ENCODE data around the gene ZMYND8. TPM values are rescaled to one million over a fixed set of nuclear protein-coding genes. Genes with fewer than 3 reads are reported as not detected.

The ZMYND8 gene
- total and polyA plus RNA-seq, 2 of the 8 experiments (the other 6 are each of a cell fraction or from before 2014, with no cell fraction given), result 50.5 to 163 TPM

- Histone ChIP-seq H3K9me3 (ENCODE audit: insufficient read depth in 2 of 2, low read depth in 1 of 2, low read length in 1 of 2) (no peaks in the 10 kb centered on the region), H2BK20ac (ENCODE audit: low read length) (no peak overlapping the region), H4K5ac (ENCODE audit: insufficient read length, low read depth, low read length) (no peak overlapping the region), H3K18ac (ENCODE audit: extremely low read depth, low read length) (no peak overlapping the region), H3K56ac (replicated peaks; ENCODE audit: insufficient read length, low read depth, low read length) (no peak overlapping the region), H3K27ac (ENCODE audit: low read depth, low read length) (no peak overlapping the region), H3K36me3 (ENCODE audit: control insufficient read depth in 2 of 4, insufficient read depth in 4 of 4, low read length in 3 of 4) (no peaks in the 10 kb centered on the region), H3K79me2 (ENCODE audit: control insufficient read depth in 1 of 2, insufficient read depth in 2 of 2, low read length in 2 of 2) (no peaks in the 10 kb centered on the region), H2BK15ac (ENCODE audit: low read length) (no peak overlapping the region), H3K23ac (ENCODE audit: insufficient read length) (no peak overlapping the region), H2BK12ac (ENCODE audit: low read depth, low read length) (0 out of 2 replicates have a peak overlapping the region, but pooled peaks have one; percentile 55), H3K4ac (replicated peaks; ENCODE audit: insufficient read length, low read depth, low read length) (no peak overlapping the region), H3K4me1 (replicated peaks in 1 of 4; ENCODE audit: control insufficient read depth in 3 of 4, insufficient read depth in 4 of 4, low read length in 3 of 4) (no peaks in the 10 kb centered on the region), H3K4me3 (ENCODE audit: extremely low read depth in 1 of 4, insufficient read depth in 2 of 4, low read depth in 3 of 4, low read length in 4 of 4) (no peak overlapping the region), H4K91ac (replicated peaks; ENCODE audit: insufficient read length, low read length) (no peak overlapping the region), H2AK5ac (ENCODE audit: low read depth, low read length) (no peak overlapping the region), H3K4me2 (ENCODE audit: insufficient read depth in 1 of 2, low read depth in 2 of 2, low read length in 2 of 2) (no peak overlapping the region), H3K9ac (replicated peaks in 1 of 4; ENCODE audit: extremely low read depth in 1 of 4, low read depth in 3 of 4, low read length in 3 of 4) (no peak overlapping the region), H3K27me3 (replicated peaks in 1 of 4; ENCODE audit: control insufficient read depth in 3 of 4, extremely low read depth in 1 of 4, insufficient read depth in 3 of 4, low read length in 3 of 4) (peaks cover 0 to 3% (median 0%) of the 10 kb centered on the region in 4 experiments; a peak in 1 of 7 replicates), H4K20me1 (replicated peaks in 1 of 2; ENCODE audit: control insufficient read depth in 1 of 2, insufficient read depth in 2 of 2, low read length in 2 of 2) (no peaks in the 10 kb centered on the region), H2BK120ac (replicated peaks; ENCODE audit: low read depth, low read length) (no peak overlapping the region), H2AFZ (ENCODE audit: low read length) (no peak overlapping the region; the same call in 1 of the 2 replicates), H2BK5ac (ENCODE audit: low read depth, low read length) (no peak overlapping the region), H3K79me1 (ENCODE audit: low read depth, low read length) (no peaks in the 10 kb centered on the region), H4K8ac (ENCODE audit: extremely low read depth, insufficient read depth, low read length) (peak overlapping the region; percentile 9; the same call in 1 of the 2 replicates), H3K23me2 (ENCODE audit: low read depth, low read length) (peaks cover 6% of the 10 kb centered on the region; the same call in 1 of the 2 replicates), H3K14ac (ENCODE audit: insufficient read length) (no peak overlapping the region)
- DNase-seq (ENCODE audit: low read depth in 1 of 2, low spot score in 2 of 2), result no peak
- WGBS, 2 experiments (ENCODE audit: extremely low coverage in 1 of 2, insufficient coverage in 1 of 2, insufficient read length in 1 of 2, insufficient replicate concordance in 2 of 2, low coverage in 1 of 2, low lambda C conversion rate in 2 of 2, missing lambda C conversion rate in 1 of 2), result 88% methylated on average over 21 of the region's 21 CpGs; no CpG with 5 or more reads in 1 of the 2 experiments
- no peak for FAIRE-seq
- ChIA-PET CTCF (ENCODE audit: partially characterized antibody) (interaction anchor here (0.6 to 3.3 kb wide), 15 partner anchors 9 to 487 kb away, joined by 3 to 14 read pairs (median 3); no protein-coding TSS in a partner anchor), POLR2A (ENCODE audit: partially characterized antibody) (interaction anchor here (0.6 kb wide), 2 partner anchors 134 to 159 kb away, joined by 3 to 4 read pairs; no protein-coding TSS in a partner anchor)
- TF ChIP-seq JUND (IDR thresholded peaks at IDR 0.05; ENCODE audit: low read length), result no peak
- TF ChIP-seq SAP30 (IDR thresholded peaks at IDR 0.05; ENCODE audit: insufficient read depth, insufficient replicate concordance, low read length), result no peak
- no peak for TF ChIP-seq NRF1 (IDR thresholded peaks at IDR 0.05; ENCODE audit: low read depth, low read length)
- no peak for TF ChIP-seq KDM5A (IDR thresholded peaks at IDR 0.05; ENCODE audit: low read length)
- TF ChIP-seq, protein P1, sequence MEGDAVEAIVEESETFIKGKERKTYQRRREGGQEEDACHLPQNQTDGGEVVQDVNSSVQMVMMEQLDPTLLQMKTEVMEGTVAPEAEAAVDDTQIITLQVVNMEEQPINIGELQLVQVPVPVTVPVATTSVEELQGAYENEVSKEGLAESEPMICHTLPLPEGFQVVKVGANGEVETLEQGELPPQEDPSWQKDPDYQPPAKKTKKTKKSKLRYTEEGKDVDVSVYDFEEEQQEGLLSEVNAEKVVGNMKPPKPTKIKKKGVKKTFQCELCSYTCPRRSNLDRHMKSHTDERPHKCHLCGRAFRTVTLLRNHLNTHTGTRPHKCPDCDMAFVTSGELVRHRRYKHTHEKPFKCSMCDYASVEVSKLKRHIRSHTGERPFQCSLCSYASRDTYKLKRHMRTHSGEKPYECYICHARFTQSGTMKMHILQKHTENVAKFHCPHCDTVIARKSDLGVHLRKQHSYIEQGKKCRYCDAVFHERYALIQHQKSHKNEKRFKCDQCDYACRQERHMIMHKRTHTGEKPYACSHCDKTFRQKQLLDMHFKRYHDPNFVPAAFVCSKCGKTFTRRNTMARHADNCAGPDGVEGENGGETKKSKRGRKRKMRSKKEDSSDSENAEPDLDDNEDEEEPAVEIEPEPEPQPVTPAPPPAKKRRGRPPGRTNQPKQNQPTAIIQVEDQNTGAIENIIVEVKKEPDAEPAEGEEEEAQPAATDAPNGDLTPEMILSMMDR (IDR thresholded peaks at IDR 0.05; ENCODE audit: control extremely low read depth in 1 of 3, insufficient read depth in 1 of 3, low read depth in 1 of 3, low read length in 3 of 3), result peak in 1 of 3 experiments; percentile 7; a peak in 1 of 4 replicates
- TF ChIP-seq, protein P2, sequence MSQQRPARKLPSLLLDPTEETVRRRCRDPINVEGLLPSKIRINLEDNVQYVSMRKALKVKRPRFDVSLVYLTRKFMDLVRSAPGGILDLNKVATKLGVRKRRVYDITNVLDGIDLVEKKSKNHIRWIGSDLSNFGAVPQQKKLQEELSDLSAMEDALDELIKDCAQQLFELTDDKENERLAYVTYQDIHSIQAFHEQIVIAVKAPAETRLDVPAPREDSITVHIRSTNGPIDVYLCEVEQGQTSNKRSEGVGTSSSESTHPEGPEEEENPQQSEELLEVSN (IDR thresholded peaks at IDR 0.05), result no peak
- peak; percentile 20 to 34; a peak in 2 of 4 replicates for TF ChIP-seq RAD21 (IDR thresholded peaks at IDR 0.05 in 1 of 2, conservative IDR thresholded peaks at IDR 0.05 in 1 of 2; ENCODE audit: low read depth in 2 of 2, low read length in 2 of 2)
Measured at GRCh38 chr20:47174456-47175243, 181.8 kb downstream of the ZMYND8 start.

Data from H1 (cell line).